Stimulated activated effector memory CD8-positive, alpha-beta T cell treated with anti-CD3 and anti-CD28 coated beads, Interleukin-12 subunit alpha, Interleukin-12 subunit beta, amount 100 ng/mL, for 72 hours (primary cell): Measurements from ENCODE around the gene DAPK1.
A peak's percentile ranks its signal among the peaks of the same experiment; 100 is the strongest.

ENCODE experiments used
- ATAC-seq: fragments of 150-1000 bp; cut with Tn5 transposase; 2 replicates; pipeline ENCODE4 v1.10.0; 2021
- DNase-seq, 2 donors: peaks; one replicate each; pipeline ENCODE4 v3.0.0; 2021 to 2022; ENCODE audit warnings: low spot score in 2 of 2
- H3K27ac Mint-ChIP-seq: one replicate; pipeline ENCODE4 v1.8.0; 2022; ENCODE audit warnings: mild to moderate bottlenecking, mixed read lengths
- H3K36me3 Mint-ChIP-seq: one replicate; pipeline ENCODE4 v1.8.0; 2022; ENCODE audit warnings: mild to moderate bottlenecking, mixed read lengths
- H3K4me1 Mint-ChIP-seq: one replicate; pipeline ENCODE4 v1.8.0; 2022; ENCODE audit warnings: mixed read lengths
- H3K4me3 Mint-ChIP-seq: one replicate; pipeline ENCODE4 v1.8.0; 2022; ENCODE audit warnings: mild to moderate bottlenecking, mixed read lengths
- H3K9me3 Mint-ChIP-seq: one replicate; pipeline ENCODE4 v1.8.0; 2022; ENCODE audit warnings: mixed read lengths

Gene DAPK1

GRCh38 chr9:87594194-87594593, 96.5 kb downstream of the DAPK1 start:
- Mint-ChIP-seq H3K36me3 (no peaks in the 10 kb centered on the region), H3K4me3 (no peak overlapping the region), H3K27ac (no peak overlapping the region), H3K9me3 (no peaks in the 10 kb centered on the region), H3K4me1 (no peaks in the 10 kb centered on the region)
- ATAC-seq = no peak
- no peak for DNase-seq

- Mint-ChIP-seq H3K9me3 (no peaks in the 10 kb centered on the region), H3K27ac (no peak overlapping the region), H3K36me3 (no peaks in the 10 kb centered on the region), H3K4me1 (no peaks in the 10 kb centered on the region), H3K4me3 (no peak overlapping the region)
- DNase-seq (no peak), ATAC-seq (peak; percentile 37)
Observed at GRCh38 chr9:87594662-87595061, 97.0 kb downstream of the DAPK1 start.

GRCh38 chr9:87595610-87596009, 97.9 kb downstream of the DAPK1 start:
- no peak overlapping the region for H3K27ac Mint-ChIP-seq
- DNase-seq (no peak), ATAC-seq (no peak)
- H3K36me3 Mint-ChIP-seq = no peaks in the 10 kb centered on the region
- no peak overlapping the region for H3K4me3 Mint-ChIP-seq
- no peaks in the 10 kb centered on the region for H3K4me1 Mint-ChIP-seq
- no peaks in the 10 kb centered on the region for H3K9me3 Mint-ChIP-seq

GRCh38 chr9:87596862-87597261, 99.2 kb downstream of the DAPK1 start:
- H3K9me3 Mint-ChIP-seq = no peaks in the 10 kb centered on the region
- H3K4me3 Mint-ChIP-seq = no peak overlapping the region
- no peaks in the 10 kb centered on the region for H3K4me1 Mint-ChIP-seq
- DNase-seq (no peak), ATAC-seq (no peak)
- no peak overlapping the region for H3K27ac Mint-ChIP-seq
- H3K36me3 Mint-ChIP-seq = no peaks in the 10 kb centered on the region

GRCh38 chr9:87597710-87598443, 100.2 kb downstream of the DAPK1 start:
- Mint-ChIP-seq H3K27ac (no peak overlapping the region), H3K9me3 (no peaks in the 10 kb centered on the region), H3K36me3 (no peaks in the 10 kb centered on the region), H3K4me3 (no peak overlapping the region), H3K4me1 (no peaks in the 10 kb centered on the region)
- ATAC-seq (no peak), DNase-seq (no peak)

- no peaks in the 10 kb centered on the region for H3K9me3 Mint-ChIP-seq
- DNase-seq = no peak
- H3K4me1 Mint-ChIP-seq = no peaks in the 10 kb centered on the region
- no peak for ATAC-seq
- no peak overlapping the region for H3K27ac Mint-ChIP-seq
- no peak overlapping the region for H3K4me3 Mint-ChIP-seq
- no peaks in the 10 kb centered on the region for H3K36me3 Mint-ChIP-seq
Observed at GRCh38 chr9:87599901-87600610, 102.4 kb downstream of the DAPK1 start.

- no peaks in the 10 kb centered on the region for H3K36me3 Mint-ChIP-seq
- no peak overlapping the region for H3K4me3 Mint-ChIP-seq
- DNase-seq = no peak
- H3K27ac Mint-ChIP-seq = no peak overlapping the region
- H3K9me3 Mint-ChIP-seq = no peaks in the 10 kb centered on the region
- H3K4me1 Mint-ChIP-seq = no peaks in the 10 kb centered on the region
- ATAC-seq = no peak
Observed at GRCh38 chr9:87601176-87601575, 103.5 kb downstream of the DAPK1 start.

- H3K4me1 Mint-ChIP-seq = no peaks in the 10 kb centered on the region
- H3K27ac Mint-ChIP-seq = no peak overlapping the region
- ATAC-seq = no peak
- DNase-seq = no peak
- H3K4me3 Mint-ChIP-seq = no peak overlapping the region
- H3K36me3 Mint-ChIP-seq = no peaks in the 10 kb centered on the region
- H3K9me3 Mint-ChIP-seq = no peaks in the 10 kb centered on the region
Observed at GRCh38 chr9:87601595-87601994, 103.9 kb downstream of the DAPK1 start.

- Mint-ChIP-seq H3K27ac (no peak overlapping the region), H3K9me3 (no peaks in the 10 kb centered on the region), H3K36me3 (no peaks in the 10 kb centered on the region), H3K4me1 (no peaks in the 10 kb centered on the region), H3K4me3 (no peak overlapping the region)
- DNase-seq = no peak
- ATAC-seq = no peak
Observed at GRCh38 chr9:87602933-87603643, 105.4 kb downstream of the DAPK1 start.

- no peaks in the 10 kb centered on the region for H3K4me1 Mint-ChIP-seq
- H3K27ac Mint-ChIP-seq = no peak overlapping the region
- H3K9me3 Mint-ChIP-seq = no peaks in the 10 kb centered on the region
- no peak overlapping the region for H3K4me3 Mint-ChIP-seq
- ATAC-seq = no peak
- DNase-seq = no peak
- no peaks in the 10 kb centered on the region for H3K36me3 Mint-ChIP-seq
Observed at GRCh38 chr9:87603854-87604490, 106.3 kb downstream of the DAPK1 start.

- Mint-ChIP-seq H3K4me1 (no peaks in the 10 kb centered on the region), H3K36me3 (no peaks in the 10 kb centered on the region), H3K9me3 (no peaks in the 10 kb centered on the region), H3K27ac (no peak overlapping the region), H3K4me3 (no peak overlapping the region)
- no peak for ATAC-seq
- no peak for DNase-seq
Observed at GRCh38 chr9:87604886-87605588, 107.4 kb downstream of the DAPK1 start.

- no peaks in the 10 kb centered on the region for H3K9me3 Mint-ChIP-seq
- DNase-seq = no peak
Observed at GRCh38 chr9:87605676-87606075, 108.0 kb downstream of the DAPK1 start.

GRCh38 chr9:87606841-87607521, 109.3 kb downstream of the DAPK1 start:
- DNase-seq = no peak
- no peaks in the 10 kb centered on the region for H3K4me1 Mint-ChIP-seq
- ATAC-seq = no peak
- no peaks in the 10 kb centered on the region for H3K36me3 Mint-ChIP-seq
- no peaks in the 10 kb centered on the region for H3K9me3 Mint-ChIP-seq
- no peak overlapping the region for H3K27ac Mint-ChIP-seq
- H3K4me3 Mint-ChIP-seq = no peak overlapping the region

More at GRCh38 chr9:87605676-87606075, 108.0 kb downstream of the DAPK1 start:
- Mint-ChIP-seq H3K4me1 (no peaks in the 10 kb centered on the region), H3K4me3 (no peak overlapping the region), H3K36me3 (no peaks in the 10 kb centered on the region), H3K27ac (no peak overlapping the region)
- ATAC-seq = no peak

- no peak for DNase-seq
- ATAC-seq = no peak
- Mint-ChIP-seq H3K4me1 (no peaks in the 10 kb centered on the region), H3K4me3 (no peak overlapping the region), H3K27ac (no peak overlapping the region), H3K36me3 (no peaks in the 10 kb centered on the region), H3K9me3 (no peaks in the 10 kb centered on the region)
Observed at GRCh38 chr9:87607859-87608258, 110.2 kb downstream of the DAPK1 start.
